ENCODE results near the gene TSHZ2.

Gene TSHZ2

GRCh38 chr20:53260591-53260990 is 288.4 kb downstream of the TSHZ2 start:
- no peak for DNase-seq

GRCh38 chr20:53262365-53262764 is 290.2 kb downstream of the TSHZ2 start:
- no peak for DNase-seq

- no peak for DNase-seq
These were observed 291.6 kb downstream of the TSHZ2 start for GRCh38 chr20:53263554-53264438.

- no peak for DNase-seq
These were observed 292.4 kb downstream of the TSHZ2 start for GRCh38 chr20:53264604-53265003.

- DNase-seq = no peak
These were observed 293.2 kb downstream of the TSHZ2 start for GRCh38 chr20:53265304-53265875.

- no peak for DNase-seq
These were observed 297.2 kb downstream of the TSHZ2 start for GRCh38 chr20:53269380-53269779.

GRCh38 chr20:53270792-53271375 is 298.7 kb downstream of the TSHZ2 start:
- DNase-seq = no peak

- DNase-seq = no peak
These were observed 302.2 kb downstream of the TSHZ2 start for GRCh38 chr20:53274365-53274764.

GRCh38 chr20:53274807-53275206 is 302.6 kb downstream of the TSHZ2 start:
- DNase-seq = no peak

GRCh38 chr20:53276143-53276542 is 304.0 kb downstream of the TSHZ2 start:
- DNase-seq = no peak

- DNase-seq = no peak
These were observed 306.4 kb downstream of the TSHZ2 start for GRCh38 chr20:53278555-53278954.

GRCh38 chr20:53279735-53280134 is 307.6 kb downstream of the TSHZ2 start:
- DNase-seq = no peak

- DNase-seq = no peak
These were observed 309.5 kb downstream of the TSHZ2 start for GRCh38 chr20:53281557-53282117.

- DNase-seq = no peak
These were observed 310.2 kb downstream of the TSHZ2 start for GRCh38 chr20:53282217-53282955.

- DNase-seq = no peak
These were observed 310.9 kb downstream of the TSHZ2 start for GRCh38 chr20:53283011-53283410.

GRCh38 chr20:53283597-53283996 is 311.4 kb downstream of the TSHZ2 start:
- DNase-seq = no peak

- DNase-seq = no peak
These were observed 312.1 kb downstream of the TSHZ2 start for GRCh38 chr20:53284256-53284655.

GRCh38 chr20:53284696-53285095 is 312.5 kb downstream of the TSHZ2 start:
- DNase-seq = no peak

- no peak for DNase-seq
These were observed 315.3 kb downstream of the TSHZ2 start for GRCh38 chr20:53287357-53288042.

- no peak for DNase-seq
These were observed 319.4 kb downstream of the TSHZ2 start for GRCh38 chr20:53291548-53291947.

GRCh38 chr20:53292347-53292746 is 320.2 kb downstream of the TSHZ2 start:
- DNase-seq = no peak

- no peak for DNase-seq
These were observed 322.6 kb downstream of the TSHZ2 start for GRCh38 chr20:53294804-53295203.
